HG02870 (cell line): ENCODE measurements around the gene ZFR.
A peak's percentile ranks its signal among the peaks of the same experiment; 100 is the strongest.
"Not testable (repeated sequence)": the region's sequence is repeated elsewhere in the genome, so short reads cannot be mapped to it uniquely, and the experiment has no call there.

Experiments used
- ATAC-seq: cut with Tn5 transposase; IDR thresholded peaks from one replicate; pipeline ENCODE4 v1.9.1; 2021; ENCODE audit warnings: mild to moderate bottlenecking, moderate library complexity; ENCODE audit not compliant: unreplicated experiment

The ZFR gene

DNA sequence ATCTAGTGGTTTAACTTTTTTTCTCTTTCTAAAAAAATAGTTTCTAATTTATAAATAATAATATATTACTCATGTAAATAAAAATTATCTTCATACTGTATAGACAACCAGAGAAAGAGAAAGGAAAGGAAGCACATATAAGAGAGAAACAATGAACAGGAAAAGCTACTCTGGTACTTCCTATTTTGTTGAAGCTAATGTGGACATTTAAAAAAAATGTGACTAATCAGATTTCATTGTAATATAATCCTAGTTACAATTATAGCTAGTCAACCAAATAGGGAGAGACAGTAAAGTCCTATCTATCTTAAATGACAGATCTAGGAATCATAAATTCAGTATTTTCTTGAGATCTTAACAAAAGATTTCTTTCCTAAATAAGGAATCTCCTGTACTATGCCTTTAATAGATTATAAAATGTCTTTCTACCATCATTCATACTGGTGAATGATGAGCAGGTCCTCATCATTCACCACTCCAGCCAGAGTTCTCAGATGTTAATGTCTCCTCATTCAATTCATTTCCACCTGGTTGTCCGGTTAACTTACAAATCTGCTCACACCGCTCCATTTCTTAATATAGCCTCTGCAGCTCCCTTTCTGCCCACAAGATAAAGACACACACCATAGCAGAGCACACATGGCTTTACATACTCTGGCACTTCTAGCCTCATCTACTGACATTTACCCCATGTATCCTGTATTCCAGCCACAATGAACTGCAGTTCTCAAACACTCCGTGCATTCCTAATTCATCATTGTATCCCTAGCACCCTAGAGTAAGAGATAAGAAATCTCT is 30.9 kb downstream of the ZFR start:
- ATAC-seq, result no peak

- no peak for ATAC-seq
Measured at GRCh38 chr5:32410630-32411029, 33.9 kb downstream of the ZFR start.

DNA sequence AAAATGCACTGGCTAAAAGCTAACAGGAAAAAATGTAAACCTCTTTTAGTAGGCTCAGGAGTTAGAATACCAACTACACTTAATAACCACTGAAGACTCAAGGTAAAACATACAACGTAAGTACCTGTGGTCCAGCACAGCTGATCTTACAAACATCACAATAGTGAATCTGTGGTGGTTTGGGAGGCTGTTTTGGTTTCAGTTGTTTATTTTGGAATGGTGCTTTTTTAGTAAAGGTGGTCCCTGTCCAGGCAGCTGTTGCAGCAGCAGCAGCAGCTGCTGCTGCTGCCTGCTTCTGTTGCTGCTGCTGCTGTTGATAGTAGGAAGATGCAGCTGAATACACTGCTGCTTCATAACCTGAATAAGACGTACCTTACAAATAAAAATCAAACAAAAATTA is 37.9 kb downstream of the ZFR start:
- peak; percentile 58 for ATAC-seq

- ATAC-seq, result no peak
Measured at GRCh38 chr5:32405507-32405906, 39.0 kb downstream of the ZFR start.

GRCh38 chr5:32403760-32404159 is 40.8 kb downstream of the ZFR start:
- no peak for ATAC-seq

DNA sequence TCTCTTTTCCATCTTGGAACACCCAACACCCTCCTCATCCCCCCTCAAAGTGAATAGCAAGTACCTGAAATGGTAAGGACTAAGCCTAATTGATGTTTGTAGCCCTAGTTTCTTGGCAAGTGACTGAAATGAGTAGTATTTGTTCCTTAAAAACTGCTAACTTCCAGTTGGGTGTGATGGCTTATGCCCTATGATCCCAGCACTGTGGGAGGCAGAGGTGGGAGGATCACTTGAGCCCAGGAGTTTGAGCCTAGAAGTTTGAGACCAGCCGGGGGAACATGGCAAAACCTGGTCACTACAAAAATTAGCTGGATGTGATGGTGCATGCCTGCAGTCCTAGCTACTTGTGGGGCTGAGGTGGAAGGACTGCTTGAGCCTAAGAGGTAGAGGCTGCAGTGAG is 44.1 kb downstream of the ZFR start:
- ATAC-seq, result no peak

GRCh38 chr5:32398754-32399153 is 45.8 kb downstream of the ZFR start:
- not testable (repeated sequence) for ATAC-seq

- ATAC-seq, result no peak
Measured at GRCh38 chr5:32394981-32395380, 49.6 kb downstream of the ZFR start.

DNA sequence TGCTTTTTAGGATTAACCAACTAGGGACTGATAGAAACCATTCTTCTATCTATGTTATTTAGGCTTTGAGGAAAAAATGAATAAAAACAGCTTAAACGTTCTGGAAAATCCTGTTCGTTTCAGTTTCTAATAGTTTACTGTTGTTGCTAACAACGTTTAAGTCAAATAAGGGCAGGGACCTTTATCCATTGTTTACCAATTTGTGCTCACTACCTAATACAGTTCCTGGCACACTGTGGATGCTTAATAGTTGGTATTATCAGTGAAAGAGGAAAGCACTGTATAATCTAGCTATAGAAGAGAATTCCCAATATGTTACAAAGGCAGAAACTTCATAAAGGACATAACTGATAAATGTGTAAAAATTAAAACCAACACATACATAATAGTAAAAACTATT is 52.5 kb downstream of the ZFR start:
- ATAC-seq, result no peak

- no peak for ATAC-seq
Measured at GRCh38 chr5:32390819-32391591, 53.5 kb downstream of the ZFR start.

GRCh38 chr5:32388432-32389129 is 56.0 kb downstream of the ZFR start:
- ATAC-seq, result no peak

- ATAC-seq, result no peak
Measured at GRCh38 chr5:32387841-32388240, 56.7 kb downstream of the ZFR start.

DNA sequence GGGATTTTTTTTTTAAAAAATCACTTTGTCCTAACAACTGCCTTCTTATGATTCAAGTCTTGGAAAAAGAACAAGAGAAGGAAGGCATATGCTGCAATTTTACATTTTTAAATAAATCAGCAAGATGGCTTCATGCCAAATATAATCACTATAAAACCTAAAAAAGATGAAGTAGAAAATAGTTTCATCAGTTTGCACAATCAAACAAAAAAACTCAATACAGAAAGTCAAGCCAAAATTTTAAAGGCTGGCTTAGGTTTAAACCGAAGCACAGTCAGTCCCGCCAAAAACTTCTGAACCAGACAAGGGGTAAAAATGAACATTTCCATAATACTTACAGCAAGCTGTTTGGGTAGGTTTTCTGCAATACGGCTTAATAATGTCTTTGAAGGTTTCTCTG is 57.3 kb downstream of the ZFR start:
- ATAC-seq, result no peak

DNA sequence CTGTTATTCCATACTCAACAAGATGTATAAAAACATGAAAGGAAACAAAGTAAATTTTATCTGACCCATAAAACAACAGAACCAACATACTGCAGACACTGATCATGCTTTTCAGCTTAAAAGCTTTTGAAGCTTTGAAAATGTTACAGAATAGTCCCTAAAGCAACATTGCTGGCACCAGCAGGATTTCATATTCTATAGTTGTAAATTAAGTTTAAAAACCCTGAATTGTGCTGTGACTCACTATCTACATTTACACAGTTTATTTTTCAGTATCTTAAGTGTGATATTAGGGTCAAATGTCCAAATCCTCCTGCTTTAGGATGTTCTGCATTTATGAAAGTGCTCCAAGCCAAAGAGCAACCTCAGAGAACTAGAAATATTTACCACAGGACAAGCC is 59.9 kb downstream of the ZFR start:
- ATAC-seq, result no peak

DNA sequence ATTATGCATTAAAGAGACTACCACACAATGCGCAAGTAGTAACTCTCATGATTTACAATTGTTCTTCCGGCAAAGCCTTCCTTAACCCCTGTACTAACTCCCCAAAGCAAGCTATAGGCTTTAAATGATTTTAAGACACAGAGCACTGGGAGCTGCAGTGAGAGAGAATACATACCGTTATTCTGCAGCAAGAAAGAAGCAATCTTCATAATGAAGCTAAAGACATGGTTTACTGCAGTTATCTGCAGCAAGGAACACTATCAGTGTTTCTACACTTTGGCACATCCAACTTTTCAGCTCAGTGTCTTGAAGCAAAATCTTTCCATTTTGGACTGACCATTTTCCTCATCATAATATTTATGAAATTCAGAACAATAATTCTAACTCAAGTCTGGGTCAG is 61.0 kb downstream of the ZFR start:
- ATAC-seq, result no peak

DNA sequence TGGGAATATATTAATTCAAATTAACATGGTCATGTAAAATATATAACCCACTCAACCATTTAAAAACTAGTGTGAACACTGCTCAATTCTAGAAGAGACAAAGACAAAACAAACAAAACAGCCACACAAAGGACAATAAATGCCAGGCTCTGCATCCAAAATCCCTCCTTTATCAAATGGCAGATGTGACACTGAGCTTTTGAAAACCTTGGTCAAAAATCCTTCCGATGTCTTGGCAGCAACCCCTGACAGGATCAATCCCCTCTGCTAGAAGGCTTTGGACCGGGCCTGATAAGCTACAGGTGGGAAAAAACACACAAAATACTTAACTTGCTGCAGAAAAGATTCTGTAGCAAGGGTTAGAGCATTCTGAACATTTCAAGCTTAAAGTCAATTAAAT is 61.5 kb downstream of the ZFR start:
- no peak for ATAC-seq

DNA sequence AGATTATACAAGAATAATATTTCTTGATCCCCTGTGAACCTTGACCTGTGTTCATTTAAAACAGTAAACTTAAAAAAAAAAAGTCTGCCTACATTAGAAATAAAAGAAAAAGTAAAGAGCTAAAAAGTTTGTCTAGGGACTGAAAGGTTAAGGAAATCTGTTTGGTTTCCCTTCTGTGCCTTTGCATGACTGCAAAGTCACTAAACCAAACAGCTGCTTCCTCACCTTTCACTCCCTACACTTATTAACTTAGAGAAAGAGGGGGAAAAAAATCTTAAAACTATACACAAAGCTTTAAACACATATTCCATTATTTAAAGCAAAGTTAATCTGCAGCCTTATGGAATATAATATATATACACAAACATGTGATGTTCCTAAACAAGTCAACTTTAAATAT is 65.1 kb downstream of the ZFR start:
- no peak for ATAC-seq

GRCh38 chr5:32378966-32379365 is 65.6 kb downstream of the ZFR start:
- ATAC-seq, result no peak

DNA sequence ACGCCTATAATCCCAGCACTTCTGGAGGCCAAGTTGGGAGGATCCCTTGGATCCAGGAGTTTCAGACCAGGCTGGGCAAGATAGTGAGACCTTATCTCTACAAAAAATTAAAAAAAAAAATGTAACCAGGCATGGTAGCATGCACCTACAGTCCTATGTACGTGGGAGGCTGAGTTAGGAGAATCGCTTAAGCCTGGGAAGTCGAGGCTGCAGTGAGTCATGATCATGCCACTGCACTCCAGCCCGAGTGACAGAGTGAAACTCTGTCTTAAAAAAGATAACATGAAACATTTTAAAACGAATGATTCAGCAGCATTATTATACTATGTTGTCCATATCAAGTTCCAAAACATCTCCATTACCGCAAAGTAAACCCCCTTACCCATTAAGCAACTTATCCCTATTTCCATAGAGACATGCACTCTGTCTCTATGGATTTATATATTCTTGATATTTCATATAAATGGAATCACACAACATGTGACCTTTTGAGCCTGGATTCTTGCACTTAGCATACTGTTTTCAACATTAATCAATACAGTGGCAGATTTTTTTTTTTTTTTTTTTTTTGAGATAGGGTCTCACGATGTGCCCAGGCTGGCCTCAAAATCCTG is 74.9 kb downstream of the ZFR start:
- no peak for ATAC-seq

DNA sequence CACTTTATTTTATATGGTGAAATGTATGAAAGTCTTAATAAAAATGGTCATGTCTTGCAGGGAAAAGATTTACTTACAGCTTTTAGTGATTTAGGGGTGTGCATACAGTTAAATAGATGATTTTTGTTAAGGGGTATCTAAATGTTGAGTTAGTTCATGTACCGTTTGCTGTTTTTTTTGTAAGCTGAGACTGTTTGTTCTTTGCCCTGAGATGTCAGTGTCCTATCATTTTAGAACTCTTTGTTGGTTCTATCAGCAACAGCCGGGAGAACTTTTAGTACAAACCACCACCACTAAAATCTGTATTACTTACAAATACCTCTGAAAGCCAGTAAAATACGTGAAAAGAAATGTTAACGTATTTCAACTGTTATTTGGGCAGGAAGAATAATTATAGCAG is 75.5 kb downstream of the ZFR start:
- no peak for ATAC-seq

- ATAC-seq, result not testable (repeated sequence)
Measured at GRCh38 chr5:32367271-32367670, 77.3 kb downstream of the ZFR start.
